Muscle of leg (tissue), 11 donors: ENCODE results near the gene HOXA11. TPM values are rescaled to one million over a fixed set of nuclear protein-coding genes. Genes with fewer than 3 reads are reported as not detected.

Experiments used
- DNase-seq: peaks from one replicate; pipeline ENCODE4 v3.0.0; 2013
- H3K27ac ChIP-seq: one replicate; pipeline ENCODE4 v1.5.1; 2013; ENCODE audit warnings: mild to moderate bottlenecking, low read length, control low read depth
- H3K27me3 ChIP-seq: one replicate; pipeline ENCODE4 v1.6.1; 2013; ENCODE audit warnings: low read length; ENCODE audit not compliant: control insufficient read depth, insufficient read depth
- H3K36me3 ChIP-seq: one replicate; pipeline ENCODE4 v1.6.1; 2013; ENCODE audit warnings: low read length; ENCODE audit not compliant: control insufficient read depth, insufficient read depth
- H3K4me1 ChIP-seq: one replicate; pipeline ENCODE4 v1.6.1; 2013; ENCODE audit warnings: low read length; ENCODE audit not compliant: control insufficient read depth, insufficient read depth
- H3K4me3 ChIP-seq: one replicate; pipeline ENCODE4 v1.5.1; 2013; ENCODE audit warnings: low read length, control low read depth
- H3K9me3 ChIP-seq: replicated peaks from 2 replicates; pipeline ENCODE4 v1.6.1; 2013; ENCODE audit warnings: low read depth, low read length; ENCODE audit not compliant: control insufficient read depth
- WGBS: methylation state at CpG from one replicate; pipeline ENCODE4 v1.1.5; 2013; ENCODE audit warnings: missing lambda C conversion rate; ENCODE audit not compliant: insufficient coverage; 5-methylcytosine and 5-hydroxymethylcytosine counted together
- polyA plus RNA-seq, 8 donors: library from polyadenylated mRNA; unstranded; fragments of 120-200 nt; gene quantifications; one replicate each; pipeline versions ENCODE4 v1.2.1 to v1.2.3, GENCODE V29; 2013; ENCODE audit warnings: inconsistent platforms in 1 of 8, low replicate concordance in 1 of 8; ENCODE audit not compliant: insufficient read length in 8 of 8, insufficient read depth in 1 of 8
- total RNA-seq: library from RNA; stranded (reverse); fragments of 120-200 nt; gene quantifications from one replicate; pipeline ENCODE4 v1.2.4, GENCODE V29; 2013

Gene HOXA11
- total and polyA plus RNA-seq, 9 donors = 2.0 to 12.0 (median 6.5) TPM

DNA sequence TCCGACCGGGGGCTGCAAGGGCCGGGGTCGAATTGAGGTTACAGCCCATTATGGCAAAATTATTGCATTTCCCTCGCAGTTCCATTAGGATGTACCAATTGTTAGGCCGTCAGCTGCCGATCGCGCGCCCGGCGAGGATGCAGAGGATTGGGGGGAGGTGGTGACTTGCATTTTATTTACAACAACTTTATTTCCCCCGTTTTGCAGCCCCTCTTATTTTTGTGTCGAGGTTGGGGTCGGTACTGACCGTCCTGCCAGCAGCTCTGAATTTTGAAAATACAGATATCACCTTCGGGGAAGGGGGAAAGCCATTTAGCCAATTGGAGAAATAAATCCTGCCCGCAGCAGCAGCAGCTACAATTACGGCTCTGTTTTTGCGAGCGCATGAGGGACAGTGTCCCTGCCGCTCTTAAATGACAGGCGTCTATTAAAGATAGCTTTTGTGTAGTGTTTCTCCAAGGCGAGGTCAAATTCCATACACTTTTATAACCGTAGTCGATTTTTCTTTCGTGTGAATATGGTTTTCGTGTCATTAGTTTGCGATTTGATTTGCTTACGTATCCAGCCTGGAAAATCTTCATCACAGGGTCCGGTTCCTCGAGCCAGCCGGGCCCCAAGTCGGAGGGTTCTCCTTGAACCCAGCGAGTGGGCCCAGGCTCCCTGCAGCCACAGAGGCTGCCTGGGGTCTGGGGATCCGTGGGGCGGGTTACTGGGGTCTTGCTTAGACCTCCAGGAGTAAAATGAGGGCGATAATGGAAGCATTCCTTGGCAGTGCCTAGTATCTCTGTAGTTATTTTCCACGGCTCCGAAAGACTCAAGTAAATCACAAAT is 40.9 kb downstream of the HOXA11 start:
- peak overlapping the region; percentile 59 for H3K27ac ChIP-seq
- H3K4me1 ChIP-seq = peaks cover 60% of the 10 kb centered on the region
- H3K4me3 ChIP-seq = peak overlapping the region; percentile 21
- WGBS = 69% methylated on average over 21 of the region's 40 CpGs
- no peaks in the 10 kb centered on the region for H3K9me3 ChIP-seq
- H3K27me3 ChIP-seq = peaks cover 37% of the 10 kb centered on the region
- DNase-seq = no peak
- peaks cover 40% of the 10 kb centered on the region for H3K36me3 ChIP-seq

DNA sequence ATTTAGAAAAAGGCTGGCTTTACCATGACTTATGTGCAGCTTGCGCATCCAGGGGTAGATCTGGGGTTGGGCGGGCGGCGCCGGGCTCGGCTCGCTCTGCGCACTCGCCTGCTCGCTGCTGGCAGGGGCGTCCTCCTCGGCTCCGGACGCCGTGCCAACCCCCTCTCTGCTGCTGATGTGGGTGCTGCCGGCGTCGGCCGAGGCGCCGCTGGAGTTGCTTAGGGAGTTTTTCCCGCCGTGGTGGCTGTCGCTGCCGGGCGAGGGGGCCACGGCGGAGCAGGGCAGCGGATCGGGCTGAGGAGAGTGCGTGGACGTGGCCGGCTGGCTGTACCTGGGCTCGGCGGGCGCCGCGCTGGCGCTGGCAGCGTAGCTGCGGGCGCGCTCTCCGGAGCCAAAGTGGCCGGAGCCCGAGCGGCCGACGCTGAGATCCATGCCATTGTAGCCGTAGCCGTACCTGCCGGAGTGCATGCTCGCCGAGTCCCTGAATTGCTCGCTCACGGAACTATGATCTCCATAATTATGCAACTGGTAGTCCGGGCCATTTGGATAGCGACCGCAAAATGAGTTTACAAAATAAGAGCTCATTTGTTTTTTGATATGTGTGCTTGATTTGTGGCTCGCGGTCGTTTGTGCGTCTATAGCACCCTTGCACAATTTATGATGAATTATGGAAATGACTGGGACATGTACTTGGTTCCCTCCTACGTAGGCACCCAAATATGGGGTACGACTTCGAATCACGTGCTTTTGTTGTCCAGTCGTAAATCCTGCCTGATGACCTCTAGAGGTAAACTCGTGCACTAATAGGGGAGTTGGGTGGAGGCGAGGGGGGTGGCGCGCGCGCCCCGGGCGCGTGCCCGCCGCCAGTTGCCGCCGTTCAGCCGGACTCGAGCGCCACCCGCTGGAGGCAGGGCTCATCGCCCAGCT is 41.7 kb downstream of the HOXA11 start, which contains the start of gene HOXA5:
Gene HOXA5 (minus strand): TSS at position 659 of the 927 bp plus-strand sequence. CDS start 74 bp downstream, at position 585.
- Histone ChIP-seq H3K27ac (peak within 1 kb of the TSS; percentile 84), H3K4me3 (peak within 1 kb of the TSS; percentile 54), H3K9me3 (no peaks in the 10 kb centered on the region), H3K4me1 (peaks cover 58% of the 10 kb centered on the region), H3K36me3 (peaks cover 40% of the 10 kb centered on the region), H3K27me3 (peaks cover 36% of the 10 kb centered on the region)
- peak; percentile 88 for DNase-seq
- 37% methylated on average over 78 of the region's 86 CpGs for WGBS

DNA sequence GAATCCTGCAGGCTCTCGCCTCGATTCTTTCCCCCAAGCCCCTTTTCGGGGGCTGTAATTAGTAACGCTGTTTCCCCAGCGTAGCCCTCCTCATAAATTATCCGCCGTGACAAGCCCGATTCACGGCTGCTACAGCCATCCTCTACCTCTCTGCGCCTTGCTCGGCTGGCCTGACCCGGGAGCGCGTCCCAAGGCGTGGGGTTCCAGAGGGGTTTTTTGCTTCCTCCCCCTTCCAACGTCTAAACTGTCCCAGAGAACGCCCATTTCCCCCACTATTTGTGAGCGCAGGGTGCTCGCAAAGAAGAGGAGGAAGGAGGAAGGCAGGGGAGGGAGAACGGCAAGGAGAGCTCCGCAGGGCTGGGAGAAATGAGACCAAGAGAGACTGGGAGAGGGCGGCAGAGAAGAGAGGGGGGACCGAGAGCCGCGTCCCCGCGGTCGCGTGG is 42.4 kb downstream of the HOXA11 start:
- peaks cover 32% of the 10 kb centered on the region for H3K27me3 ChIP-seq
- H3K4me1 ChIP-seq = peaks cover 52% of the 10 kb centered on the region
- WGBS = 67% methylated on average over 20 of the region's 29 CpGs
- no peaks in the 10 kb centered on the region for H3K9me3 ChIP-seq
- peak overlapping the region; percentile 84 for H3K27ac ChIP-seq
- H3K4me3 ChIP-seq = peak overlapping the region; percentile 54
- no peak for DNase-seq
- H3K36me3 ChIP-seq = peaks cover 40% of the 10 kb centered on the region

DNA sequence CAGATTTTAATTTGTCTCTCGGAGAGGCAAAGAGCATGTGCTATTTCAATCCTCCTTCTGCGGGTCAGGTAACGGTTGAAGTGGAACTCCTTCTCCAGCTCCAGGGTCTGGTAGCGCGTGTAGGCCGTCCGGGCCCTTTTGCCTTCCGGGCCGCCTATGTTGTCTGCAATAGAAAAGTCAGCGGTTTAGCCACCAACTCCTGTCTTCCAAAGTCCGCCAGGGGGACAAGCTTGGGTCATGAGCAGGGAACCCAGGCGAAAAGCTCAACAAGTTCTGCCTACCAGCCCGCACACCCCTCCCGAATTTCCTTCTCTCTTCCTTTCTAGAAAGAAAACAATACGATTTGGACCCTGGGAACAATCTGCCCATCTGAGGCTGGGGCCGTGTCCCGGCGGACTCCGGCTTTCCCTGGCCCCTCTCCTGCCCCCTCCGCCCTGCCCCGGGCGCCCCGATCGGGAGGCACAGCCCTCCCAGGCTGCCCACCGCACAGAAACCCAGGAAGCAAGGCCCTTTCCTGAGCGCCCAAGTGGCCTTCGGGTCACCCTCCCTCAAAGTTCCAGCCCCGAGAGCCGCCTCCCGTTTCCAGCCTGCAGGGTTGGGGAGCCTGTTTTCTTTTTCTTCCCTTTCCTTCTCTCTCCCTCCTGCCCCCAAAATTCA is 43.0 kb downstream of the HOXA11 start:
- no peak for DNase-seq
- WGBS = 67% methylated on average over 28 of the region's 30 CpGs

GRCh38 chr7:27141137-27141922 is 43.7 kb downstream of the HOXA11 start:
- Histone ChIP-seq H3K4me1 (peaks cover 47% of the 10 kb centered on the region), H3K9me3 (no peaks in the 10 kb centered on the region), H3K27ac (peak overlapping the region; percentile 84), H3K27me3 (peaks cover 25% of the 10 kb centered on the region), H3K36me3 (peaks cover 35% of the 10 kb centered on the region), H3K4me3 (peak overlapping the region; percentile 54)
- DNase-seq = no peak
- WGBS = 79% methylated on average over 9 of the region's 18 CpGs

More for the DNA sequence above, 43.0 kb downstream of the HOXA11 start:
- Histone ChIP-seq H3K27ac (peak overlapping the region; percentile 84), H3K36me3 (peaks cover 40% of the 10 kb centered on the region), H3K27me3 (peaks cover 27% of the 10 kb centered on the region), H3K9me3 (no peaks in the 10 kb centered on the region), H3K4me1 (peaks cover 47% of the 10 kb centered on the region), H3K4me3 (peak overlapping the region; percentile 54)

DNA sequence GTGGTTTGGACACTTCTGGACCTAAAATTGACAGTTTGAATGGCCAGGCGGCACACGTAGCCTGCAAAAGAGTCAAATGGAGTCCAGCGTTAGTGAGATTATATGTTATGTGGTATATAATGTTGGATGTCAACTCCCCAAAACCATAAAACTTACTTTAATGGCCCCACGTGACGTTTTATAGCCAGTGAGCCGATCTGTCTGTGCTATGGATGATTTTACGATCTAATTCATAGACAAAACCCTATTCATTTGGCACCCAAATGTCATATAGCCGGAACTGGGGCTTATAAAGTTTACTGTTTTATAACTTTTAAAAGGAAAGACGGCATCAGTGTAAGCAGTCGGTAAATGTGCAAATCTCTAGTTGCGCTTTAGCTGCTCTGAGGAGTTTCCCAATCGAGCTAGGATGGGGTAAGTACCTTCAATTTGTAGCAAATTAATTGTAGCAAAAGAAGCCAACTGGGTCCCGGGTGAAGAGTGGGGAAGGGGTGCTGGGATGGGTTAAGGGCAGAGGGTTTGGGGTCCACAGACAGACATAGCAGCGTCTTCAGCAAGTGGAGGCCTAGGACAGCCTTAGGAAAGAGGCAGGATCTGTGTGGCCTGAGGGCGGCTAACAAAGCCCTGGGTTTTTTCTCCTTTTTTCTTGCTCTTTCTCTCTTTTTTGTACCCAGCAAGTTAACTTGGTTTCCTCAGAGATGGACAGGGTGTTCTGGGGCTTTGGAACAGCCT is 44.7 kb downstream of the HOXA11 start:
- H3K27ac ChIP-seq = peak overlapping the region; percentile 83
- H3K36me3 ChIP-seq = peaks cover 35% of the 10 kb centered on the region
- H3K9me3 ChIP-seq = no peaks in the 10 kb centered on the region
- H3K4me3 ChIP-seq = peak overlapping the region; percentile 33
- DNase-seq = no peak
- H3K4me1 ChIP-seq = peaks cover 47% of the 10 kb centered on the region
- H3K27me3 ChIP-seq = peaks cover 22% of the 10 kb centered on the region
- WGBS = 75% methylated on average over 5 of the region's 15 CpGs

- H3K36me3 ChIP-seq = peaks cover 27% of the 10 kb centered on the region
- 55% methylated on average over 50 of the region's 53 CpGs for WGBS
- peaks cover 15% of the 10 kb centered on the region for H3K27me3 ChIP-seq
- H3K4me1 ChIP-seq = peaks cover 40% of the 10 kb centered on the region
- DNase-seq = no peak
- no peaks in the 10 kb centered on the region for H3K9me3 ChIP-seq
- H3K4me3 ChIP-seq = peak overlapping the region; percentile 33
- H3K27ac ChIP-seq = peak overlapping the region; percentile 83
Observed at GRCh38 chr7:27139334-27140125, 45.5 kb downstream of the HOXA11 start.

GRCh38 chr7:27138985-27139333 is 46.1 kb downstream of the HOXA11 start:
- H3K4me1 ChIP-seq = peaks cover 38% of the 10 kb centered on the region
- peaks cover 21% of the 10 kb centered on the region for H3K36me3 ChIP-seq
- WGBS = 83% methylated on average over 2 of the region's 11 CpGs
- no peak for DNase-seq
- H3K27me3 ChIP-seq = peaks cover 12% of the 10 kb centered on the region
- no peaks in the 10 kb centered on the region for H3K9me3 ChIP-seq
- H3K27ac ChIP-seq = peak overlapping the region; percentile 83
- H3K4me3 ChIP-seq = peak overlapping the region; percentile 33
